GM18502 (cell line): Measurements from ENCODE around the gene SLF2.

Source experiments
- ATAC-seq: cut with Tn5 transposase; IDR thresholded peaks from one replicate; pipeline ENCODE4 v1.9.1; 2021; ENCODE audit warnings: mild to moderate bottlenecking; ENCODE audit not compliant: unreplicated experiment, poor library complexity

The SLF2 gene

GRCh38 chr10:100912605-100913469 is at the start of gene SLF2:
TSS of gene SLF2 (plus strand) at chr10:100912963. CDS start at chr10:100913111, 148 bp downstream.
- peak; percentile 92 for ATAC-seq

GRCh38 chr10:100863433-100863832 is 49.3 kb upstream of the SLF2 start:
- ATAC-seq = no peak

GRCh38 chr10:100864036-100864885 is 48.5 kb upstream of the SLF2 start:
- ATAC-seq = no peak

GRCh38 chr10:100864978-100865377 is 47.8 kb upstream of the SLF2 start:
- no peak for ATAC-seq

GRCh38 chr10:100866010-100866409 is 46.8 kb upstream of the SLF2 start:
- no peak for ATAC-seq

GRCh38 chr10:100866575-100867098 is 46.1 kb upstream of the SLF2 start:
- ATAC-seq = no peak

GRCh38 chr10:100867261-100867963 is 45.4 kb upstream of the SLF2 start:
- no peak for ATAC-seq

GRCh38 chr10:100868382-100868781 is 44.4 kb upstream of the SLF2 start:
- ATAC-seq = no peak

- ATAC-seq = no peak
These were observed 43.4 kb upstream of the SLF2 start for GRCh38 chr10:100869399-100869798.

- ATAC-seq = no peak
These were observed 40.5 kb upstream of the SLF2 start for GRCh38 chr10:100872034-100872791.

- ATAC-seq = no peak
These were observed 39.5 kb upstream of the SLF2 start for GRCh38 chr10:100873146-100873826.

- no peak for ATAC-seq
These were observed 38.9 kb upstream of the SLF2 start for GRCh38 chr10:100873827-100874326.

- no peak for ATAC-seq
These were observed 37.9 kb upstream of the SLF2 start for GRCh38 chr10:100874702-100875483.

- no peak for ATAC-seq
These were observed 37.1 kb upstream of the SLF2 start for GRCh38 chr10:100875484-100876166.

- ATAC-seq = no peak
These were observed 35.9 kb upstream of the SLF2 start for GRCh38 chr10:100876585-100877460.

- ATAC-seq = no peak
These were observed 35.3 kb upstream of the SLF2 start for GRCh38 chr10:100877461-100877850.
